Measurements from ENCODE around the gene BAIAP2.
A peak's percentile ranks its signal among the peaks of the same experiment; 100 is the strongest.

BAIAP2 gene, protein sequence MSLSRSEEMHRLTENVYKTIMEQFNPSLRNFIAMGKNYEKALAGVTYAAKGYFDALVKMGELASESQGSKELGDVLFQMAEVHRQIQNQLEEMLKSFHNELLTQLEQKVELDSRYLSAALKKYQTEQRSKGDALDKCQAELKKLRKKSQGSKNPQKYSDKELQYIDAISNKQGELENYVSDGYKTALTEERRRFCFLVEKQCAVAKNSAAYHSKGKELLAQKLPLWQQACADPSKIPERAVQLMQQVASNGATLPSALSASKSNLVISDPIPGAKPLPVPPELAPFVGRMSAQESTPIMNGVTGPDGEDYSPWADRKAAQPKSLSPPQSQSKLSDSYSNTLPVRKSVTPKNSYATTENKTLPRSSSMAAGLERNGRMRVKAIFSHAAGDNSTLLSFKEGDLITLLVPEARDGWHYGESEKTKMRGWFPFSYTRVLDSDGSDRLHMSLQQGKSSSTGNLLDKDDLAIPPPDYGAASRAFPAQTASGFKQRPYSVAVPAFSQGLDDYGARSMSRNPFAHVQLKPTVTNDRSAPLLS

DNA sequence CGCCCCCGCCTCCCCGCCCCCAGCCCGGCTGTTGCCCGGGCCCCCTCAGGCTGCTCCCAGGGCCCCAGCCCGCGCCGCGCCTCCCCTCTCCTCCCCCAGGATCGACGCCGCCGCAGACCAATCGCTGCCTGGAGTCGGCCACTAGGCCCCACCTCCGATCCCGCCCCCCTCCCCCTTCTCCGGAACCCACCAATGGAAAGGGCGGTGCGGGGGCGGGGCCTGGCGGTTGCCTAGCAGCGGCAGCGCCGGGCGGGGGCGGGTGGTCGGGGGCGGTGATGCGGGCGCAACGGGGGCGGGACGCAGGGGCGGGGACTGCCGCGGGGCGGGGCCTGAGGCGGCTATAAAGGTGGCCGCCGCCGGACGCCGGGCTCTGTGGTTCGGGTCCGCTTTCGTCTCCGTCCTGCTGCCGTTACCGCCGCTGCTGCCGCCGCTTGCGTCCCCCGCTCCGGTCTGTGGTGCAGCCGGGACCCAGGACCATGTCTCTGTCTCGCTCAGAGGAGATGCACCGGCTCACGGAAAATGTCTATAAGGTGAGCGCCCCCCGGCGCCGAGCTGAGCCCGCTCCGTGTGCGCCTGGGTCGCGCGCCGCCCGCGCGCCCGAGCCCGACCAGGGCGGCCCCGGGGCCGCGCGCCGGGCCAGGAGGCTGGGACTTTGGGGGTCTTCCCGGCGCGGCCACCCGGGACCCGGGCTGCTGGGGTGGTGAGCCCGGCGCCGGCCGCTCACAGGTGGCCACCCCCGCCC, at the start of gene BAIAP2:
Gene BAIAP2 (plus strand): TSS at position 373 of the 742 bp plus-strand sequence. CDS start 104 bp downstream, at position 477.
- Histone ChIP-seq H3K36me3 (no peaks in the 10 kb centered on the region), H3K27me3 (peaks cover 97% of the 10 kb centered on the region), H3K4me3 (peak within 1 kb of the TSS; percentile 74), H3K9me3 (no peaks in the 10 kb centered on the region), H3K4me2 (peak within 1 kb of the TSS; percentile 98), H3K9ac (peak within 1 kb of the TSS; percentile 62), H3K4me1 (peaks cover 42% of the 10 kb centered on the region), H3K27ac (no peak within 1 kb of the TSS), H4K20me1 (peaks cover 92% of the 10 kb centered on the region)
- no peak for TF ChIP-seq Cebpa-rat (IDR thresholded peaks at IDR 0.05)

DNA sequence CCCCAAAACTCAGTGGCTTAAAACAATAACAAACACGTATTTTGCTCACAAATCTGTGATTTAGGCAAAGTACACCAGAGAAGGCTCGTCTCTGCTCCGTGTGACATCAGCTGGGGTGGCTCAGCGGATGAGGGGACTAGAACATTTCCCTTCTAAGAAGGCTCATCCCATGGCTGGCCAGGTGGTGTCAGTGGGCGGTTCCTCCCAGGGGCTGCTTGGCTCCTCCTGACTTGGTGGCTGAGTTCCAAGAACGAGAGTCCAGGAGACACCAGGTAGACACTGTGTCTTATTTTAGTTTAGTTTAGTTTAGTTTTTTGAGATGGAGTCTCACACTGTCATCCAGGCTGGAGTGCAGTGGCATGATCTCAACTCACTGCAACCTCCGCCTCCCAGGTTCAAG, 48.9 kb upstream of the BAIAP2 start:
- no peak for TF ChIP-seq Cebpa-rat (IDR thresholded peaks at IDR 0.05)
- Histone ChIP-seq H3K9ac (no peak overlapping the region), H3K27me3 (peaks cover 91% of the 10 kb centered on the region), H4K20me1 (peaks cover 36% of the 10 kb centered on the region), H3K27ac (no peak overlapping the region), H3K4me2 (peak overlapping the region; percentile 81; the same call in 1 of the 2 replicates), H3K4me3 (no peak overlapping the region), H3K9me3 (no peaks in the 10 kb centered on the region), H3K4me1 (peaks cover 49% of the 10 kb centered on the region), H3K36me3 (no peaks in the 10 kb centered on the region)

DNA sequence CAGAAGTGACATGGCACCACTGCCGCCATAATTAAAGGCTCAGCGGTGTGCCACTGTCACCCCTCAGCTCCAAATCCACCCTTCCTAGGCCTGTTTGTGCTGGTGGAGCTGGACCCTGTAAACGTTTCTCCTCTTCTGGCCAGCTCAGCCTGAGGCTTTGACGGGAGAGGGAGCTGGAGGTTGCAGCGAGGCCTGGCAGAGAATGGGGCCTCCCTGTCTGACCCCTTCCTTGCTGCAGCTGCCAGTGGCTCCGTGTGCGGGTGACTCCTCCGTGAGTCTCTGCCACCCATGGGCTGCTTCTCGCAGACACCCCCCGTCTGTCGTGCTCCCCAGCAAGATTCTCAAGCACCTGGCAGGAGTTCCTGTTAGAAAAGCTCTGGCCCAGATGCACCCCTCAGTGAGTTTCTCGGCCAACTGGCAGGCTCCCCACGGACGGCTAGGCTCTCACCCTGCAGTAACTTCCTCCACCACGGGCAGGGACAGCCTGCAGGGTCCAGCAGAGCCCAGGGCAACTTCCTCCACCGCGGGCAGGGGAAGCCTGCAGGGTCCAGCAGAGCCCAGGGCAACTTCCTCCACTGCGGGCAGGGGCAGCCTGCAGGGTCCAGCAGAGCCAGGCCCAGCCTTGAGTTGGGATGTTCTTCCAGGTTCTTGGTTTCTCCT, 48.0 kb upstream of the BAIAP2 start:
- H4K20me1 ChIP-seq, result peaks cover 29% of the 10 kb centered on the region
- peak overlapping the region; percentile 8; the same call in 1 of the 2 replicates for H3K4me3 ChIP-seq
- no peak overlapping the region for H3K27ac ChIP-seq
- peaks cover 87% of the 10 kb centered on the region for H3K27me3 ChIP-seq
- no peaks in the 10 kb centered on the region for H3K36me3 ChIP-seq
- peak overlapping the region; percentile 81 for H3K4me2 ChIP-seq
- peaks cover 47% of the 10 kb centered on the region for H3K4me1 ChIP-seq
- no peak overlapping the region for H3K9ac ChIP-seq
- no peak for TF ChIP-seq Cebpa-rat (IDR thresholded peaks at IDR 0.05)
- no peaks in the 10 kb centered on the region for H3K9me3 ChIP-seq

DNA sequence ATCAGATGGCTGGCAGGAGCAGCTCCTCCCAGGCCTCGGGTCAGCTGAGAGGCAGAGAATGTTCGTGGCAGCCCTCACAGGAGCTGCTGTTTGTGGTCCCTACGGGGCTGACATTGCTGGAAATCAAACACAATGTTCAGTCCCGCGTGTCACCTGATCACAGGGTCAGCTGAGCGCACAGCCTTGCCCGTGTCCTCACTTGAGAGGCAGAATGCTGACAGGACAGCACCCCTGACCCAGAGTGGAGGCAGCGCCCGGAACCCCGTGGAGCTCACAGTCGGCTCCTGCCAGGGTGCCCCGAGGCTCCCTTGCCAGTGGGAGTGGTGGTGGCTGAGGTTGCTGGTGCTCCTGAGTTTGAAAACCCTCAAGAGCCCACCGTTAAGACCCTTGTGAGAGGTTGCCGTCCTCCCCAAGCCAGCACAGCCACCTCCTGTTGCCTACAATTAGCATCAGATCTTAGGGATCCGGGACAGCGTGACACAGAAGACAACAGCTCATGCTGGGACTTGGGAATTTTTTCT, 47.0 kb upstream of the BAIAP2 start:
- H3K4me2 ChIP-seq, result peak overlapping the region; percentile 81
- peaks cover 87% of the 10 kb centered on the region for H3K27me3 ChIP-seq
- H3K4me3 ChIP-seq, result no peak overlapping the region
- peaks cover 31% of the 10 kb centered on the region for H4K20me1 ChIP-seq
- H3K36me3 ChIP-seq, result no peaks in the 10 kb centered on the region
- TF ChIP-seq Cebpa-rat (IDR thresholded peaks at IDR 0.05), result no peak
- peaks cover 52% of the 10 kb centered on the region for H3K4me1 ChIP-seq
- no peak overlapping the region for H3K9ac ChIP-seq
- no peaks in the 10 kb centered on the region for H3K9me3 ChIP-seq
- no peak overlapping the region for H3K27ac ChIP-seq

DNA sequence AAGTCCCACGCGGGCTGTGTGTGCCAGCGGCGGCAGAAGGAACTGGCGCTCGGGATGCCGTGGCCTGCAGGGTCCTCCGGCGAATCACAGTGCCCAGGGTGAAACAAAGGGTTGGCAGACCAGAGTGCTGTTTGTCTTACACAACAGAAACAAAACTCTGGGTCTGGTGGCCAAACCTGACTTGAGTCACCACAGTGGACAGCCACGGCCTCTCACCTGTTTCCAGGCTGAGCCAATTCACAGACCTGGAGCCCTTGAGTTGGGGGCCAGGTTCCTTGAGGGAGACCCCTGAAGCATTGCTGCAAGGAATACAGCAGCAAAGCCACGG, 45.4 kb upstream of the BAIAP2 start:
- Histone ChIP-seq H4K20me1 (peaks cover 45% of the 10 kb centered on the region), H3K36me3 (no peaks in the 10 kb centered on the region), H3K9me3 (no peaks in the 10 kb centered on the region), H3K9ac (no peak overlapping the region), H3K4me1 (peaks cover 60% of the 10 kb centered on the region), H3K27ac (no peak overlapping the region), H3K4me2 (peak overlapping the region; percentile 81; the same call in 1 of the 2 replicates), H3K4me3 (no peak overlapping the region), H3K27me3 (peaks cover 74% of the 10 kb centered on the region)
- TF ChIP-seq Cebpa-rat (IDR thresholded peaks at IDR 0.05), result no peak

DNA sequence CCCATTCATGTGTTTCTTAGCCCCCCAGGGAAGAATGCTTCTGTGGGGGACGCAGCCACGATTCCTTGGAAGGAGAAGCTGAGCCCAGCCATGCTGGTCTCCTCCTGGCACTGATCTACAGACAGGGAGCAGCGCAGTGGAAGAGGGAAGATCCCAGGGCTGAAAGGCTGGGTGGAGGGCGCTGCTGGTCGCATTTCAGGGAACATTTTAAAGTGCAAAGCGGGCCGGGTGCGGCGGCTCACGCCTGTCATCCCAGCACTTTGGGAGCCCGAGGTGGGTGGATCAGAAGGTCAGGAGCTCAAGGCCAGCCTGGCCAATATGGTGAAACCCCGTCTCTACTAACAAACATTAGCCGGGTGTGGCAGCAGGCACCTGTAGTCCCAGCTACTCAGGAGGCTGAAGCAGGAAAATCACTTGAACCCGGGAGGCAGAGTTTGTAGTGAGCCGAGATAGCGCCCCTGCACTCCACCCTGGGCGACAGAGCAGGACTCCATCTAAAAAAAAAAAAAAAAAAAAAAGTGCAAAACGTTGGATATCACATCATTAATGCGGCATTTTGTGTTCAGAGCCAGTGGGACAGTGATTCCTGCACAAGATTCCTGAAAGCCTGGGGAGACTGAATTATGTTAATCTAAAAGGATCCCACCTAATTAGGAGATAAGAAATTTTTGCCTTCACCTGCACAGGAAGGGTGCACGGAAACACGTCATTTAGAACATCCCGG, 43.9 kb upstream of the BAIAP2 start:
- peak overlapping the region; percentile 96 for H3K4me2 ChIP-seq
- no peak for TF ChIP-seq Cebpa-rat (IDR thresholded peaks at IDR 0.05)
- H3K27me3 ChIP-seq, result peaks cover 59% of the 10 kb centered on the region
- peak overlapping the region; percentile 89 for H3K4me3 ChIP-seq
- H4K20me1 ChIP-seq, result peaks cover 45% of the 10 kb centered on the region
- peaks cover 13% of the 10 kb centered on the region for H3K36me3 ChIP-seq
- H3K9me3 ChIP-seq, result no peaks in the 10 kb centered on the region
- peaks cover 56% of the 10 kb centered on the region for H3K4me1 ChIP-seq
- peak overlapping the region; percentile 78 for H3K27ac ChIP-seq
- peak overlapping the region; percentile 89 for H3K9ac ChIP-seq

DNA sequence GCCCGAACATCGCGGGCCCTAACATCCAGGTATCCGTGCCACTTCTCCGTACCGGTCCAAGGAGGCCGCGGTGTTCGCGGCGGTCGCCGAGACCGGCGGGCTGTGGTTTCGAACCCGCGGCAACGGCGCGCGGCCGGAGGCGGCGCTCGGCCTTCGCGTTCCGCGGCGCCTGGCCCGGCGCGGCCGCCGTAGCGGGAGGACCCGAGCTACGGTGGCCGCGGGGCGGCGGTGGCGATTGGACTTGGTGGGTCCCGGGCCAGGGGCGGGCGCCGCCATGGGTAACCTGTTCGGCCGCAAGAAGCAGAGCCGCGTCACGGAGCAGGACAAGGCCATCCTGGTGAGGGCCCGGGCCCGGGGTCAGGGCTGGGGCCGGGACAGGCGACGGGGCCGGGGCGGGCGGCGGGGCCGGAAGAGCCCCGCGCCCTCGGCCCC, 43.3 kb upstream of the BAIAP2 start, which contains the start of gene CHMP6:
Gene CHMP6 (plus strand): TSS at position 197 of the 432 bp plus-strand sequence. CDS start 78 bp downstream, at position 275.
- peaks cover 43% of the 10 kb centered on the region for H4K20me1 ChIP-seq
- peaks cover 54% of the 10 kb centered on the region for H3K27me3 ChIP-seq
- no peak for TF ChIP-seq Cebpa-rat (IDR thresholded peaks at IDR 0.05)
- H3K9me3 ChIP-seq, result no peaks in the 10 kb centered on the region
- peak within 1 kb of the TSS; percentile 89 for H3K4me3 ChIP-seq
- peaks cover 19% of the 10 kb centered on the region for H3K36me3 ChIP-seq
- peaks cover 50% of the 10 kb centered on the region for H3K4me1 ChIP-seq
- peak within 1 kb of the TSS; percentile 96 for H3K4me2 ChIP-seq
- H3K27ac ChIP-seq, result peak within 1 kb of the TSS; percentile 78
- peak within 1 kb of the TSS; percentile 89 for H3K9ac ChIP-seq

DNA sequence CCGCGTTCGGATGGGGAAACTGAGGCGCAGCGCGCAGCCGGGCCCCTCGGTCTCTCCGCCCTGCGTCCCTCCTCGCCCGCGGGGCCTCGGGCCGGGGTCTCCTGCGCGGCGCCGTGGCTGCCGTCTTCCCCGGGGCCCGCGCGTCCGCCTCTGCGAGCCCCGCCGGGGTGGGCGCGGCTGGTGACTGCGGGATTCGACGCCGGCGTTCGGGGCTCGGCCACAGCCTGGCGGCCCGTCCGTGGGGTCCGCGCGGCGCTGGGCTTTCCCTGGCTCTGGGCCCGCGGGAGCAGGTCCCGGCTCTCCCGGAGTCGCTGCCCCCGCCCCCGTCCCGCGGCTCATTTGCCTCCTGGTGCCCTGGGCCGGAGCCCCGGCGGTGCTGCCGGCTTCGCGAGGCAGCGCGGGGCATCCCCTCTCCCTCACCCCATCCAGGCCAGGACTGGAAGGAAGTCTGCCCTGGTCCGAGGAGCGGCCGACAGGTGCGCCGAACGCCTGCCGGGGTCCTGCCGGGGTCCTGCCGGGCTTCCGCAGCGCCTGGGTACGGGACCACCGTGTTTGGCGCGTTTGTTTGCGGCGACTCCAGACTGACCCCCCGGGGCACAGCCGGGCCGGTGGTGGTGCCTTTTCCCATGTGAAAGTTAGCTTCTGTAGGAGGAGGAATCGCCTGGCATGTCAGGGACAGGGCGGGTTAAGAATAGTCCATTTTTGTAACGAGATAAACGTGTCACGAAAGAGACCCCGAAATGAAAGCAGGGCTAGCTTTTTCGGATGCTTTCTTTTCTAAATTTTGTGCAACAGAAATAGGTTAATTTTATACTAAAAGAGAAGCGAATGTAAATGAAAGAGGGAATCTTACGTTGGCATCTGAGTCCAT, 42.6 kb upstream of the BAIAP2 start:
- peak overlapping the region; percentile 89 for H3K9ac ChIP-seq
- peaks cover 36% of the 10 kb centered on the region for H4K20me1 ChIP-seq
- H3K36me3 ChIP-seq, result peaks cover 25% of the 10 kb centered on the region
- peak overlapping the region; percentile 78 for H3K27ac ChIP-seq
- peak overlapping the region; percentile 89 for H3K4me3 ChIP-seq
- peaks cover 44% of the 10 kb centered on the region for H3K4me1 ChIP-seq
- peaks cover 47% of the 10 kb centered on the region for H3K27me3 ChIP-seq
- H3K4me2 ChIP-seq, result peak overlapping the region; percentile 96
- TF ChIP-seq Cebpa-rat (IDR thresholded peaks at IDR 0.05), result no peak
- H3K9me3 ChIP-seq, result no peaks in the 10 kb centered on the region
